ENCODE data around the gene LINC01488. TPM values are rescaled to one million over a fixed set of nuclear protein-coding genes. Genes with fewer than 3 reads are reported as not detected.

The LINC01488 gene
- total RNA-seq, 1 donor from 2014 or later: not detected

GRCh38 chr11:69444381-69445130, 36.9 kb upstream of the LINC01488 start:
- H3K9me3 Mint-ChIP-seq (ENCODE audit: unreplicated experiment): no peaks in the 10 kb centered on the region
- H3K4me1 Mint-ChIP-seq (ENCODE audit: unreplicated experiment): peaks cover 44% of the 10 kb centered on the region
- TF ChIP-seq CTCF (IDR thresholded peaks at IDR 0.05; ENCODE audit: unreplicated experiment): peak; percentile 17
- no peaks in the 10 kb centered on the region for H3K36me3 Mint-ChIP-seq (ENCODE audit: low read depth, unreplicated experiment)
- peaks cover 14% of the 10 kb centered on the region for H3K27me3 Mint-ChIP-seq (ENCODE audit: unreplicated experiment)
- H3K27ac Mint-ChIP-seq (ENCODE audit: unreplicated experiment): peak overlapping the region; percentile 96
- peak overlapping the region; percentile 44 for H3K4me3 Mint-ChIP-seq (ENCODE audit: unreplicated experiment)
- DNase-seq (ENCODE audit: low spot score): peak; percentile 30

DNA sequence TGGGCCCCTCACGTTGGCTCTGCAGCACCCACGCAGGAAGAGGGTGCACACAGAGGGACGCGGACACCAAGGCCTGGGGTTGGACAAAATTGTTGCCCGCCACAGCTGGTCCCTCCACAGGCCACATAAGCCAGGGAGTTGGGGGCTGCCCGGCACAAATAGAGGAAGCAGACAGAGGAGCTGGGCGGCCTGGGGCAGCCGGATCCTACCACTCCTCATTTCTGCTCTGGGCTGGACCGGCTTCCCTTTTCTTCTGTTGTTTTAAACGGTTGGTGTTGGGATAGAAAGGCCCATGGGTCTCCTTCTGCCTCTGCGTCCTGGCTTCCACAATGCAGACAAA, 36.4 kb upstream of the LINC01488 start:
- H3K4me1 Mint-ChIP-seq (ENCODE audit: unreplicated experiment): peaks cover 47% of the 10 kb centered on the region
- no peak overlapping the region for H3K27ac Mint-ChIP-seq (ENCODE audit: unreplicated experiment)
- no peak overlapping the region for H3K4me3 Mint-ChIP-seq (ENCODE audit: unreplicated experiment)
- DNase-seq (ENCODE audit: low spot score): no peak
- no peak for TF ChIP-seq CTCF (IDR thresholded peaks at IDR 0.05; ENCODE audit: unreplicated experiment)
- no peaks in the 10 kb centered on the region for H3K36me3 Mint-ChIP-seq (ENCODE audit: low read depth, unreplicated experiment)
- no peaks in the 10 kb centered on the region for H3K9me3 Mint-ChIP-seq (ENCODE audit: unreplicated experiment)
- peaks cover 15% of the 10 kb centered on the region for H3K27me3 Mint-ChIP-seq (ENCODE audit: unreplicated experiment)

GRCh38 chr11:69446108-69446507, 35.4 kb upstream of the LINC01488 start:
- DNase-seq (ENCODE audit: low spot score): no peak
- Mint-ChIP-seq H3K36me3 (ENCODE audit: low read depth, unreplicated experiment) (no peaks in the 10 kb centered on the region), H3K4me3 (ENCODE audit: unreplicated experiment) (no peak overlapping the region), H3K9me3 (ENCODE audit: unreplicated experiment) (no peaks in the 10 kb centered on the region), H3K27me3 (ENCODE audit: unreplicated experiment) (peaks cover 16% of the 10 kb centered on the region), H3K4me1 (ENCODE audit: unreplicated experiment) (peaks cover 57% of the 10 kb centered on the region), H3K27ac (ENCODE audit: unreplicated experiment) (peak overlapping the region; percentile 68)
- TF ChIP-seq CTCF (IDR thresholded peaks at IDR 0.05; ENCODE audit: unreplicated experiment): no peak

DNA sequence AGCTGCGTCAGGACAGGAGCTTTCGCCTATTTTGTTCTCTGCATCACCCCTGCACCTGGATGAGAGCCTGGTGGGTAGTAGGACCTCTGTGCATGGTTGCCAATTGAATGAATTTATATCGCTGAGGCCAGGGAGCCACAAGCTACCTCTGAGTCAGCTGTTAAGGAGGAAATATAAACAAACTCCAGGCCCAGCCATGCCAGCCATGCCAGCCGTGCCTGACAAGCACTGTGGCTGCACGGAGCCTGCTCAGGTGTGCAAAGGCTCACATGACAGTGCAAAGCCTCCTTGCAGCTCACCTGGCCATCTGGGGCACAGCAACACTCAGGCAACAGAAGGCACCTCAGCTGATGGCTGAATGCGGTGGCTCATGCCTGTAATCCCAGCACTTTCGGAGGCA, 33.7 kb upstream of the LINC01488 start:
- DNase-seq (ENCODE audit: low spot score): no peak
- peaks cover 15% of the 10 kb centered on the region for H3K27me3 Mint-ChIP-seq (ENCODE audit: unreplicated experiment)

More for the DNA sequence above, 33.7 kb upstream of the LINC01488 start:
- H3K27ac Mint-ChIP-seq (ENCODE audit: unreplicated experiment): no peak overlapping the region
- peaks cover 60% of the 10 kb centered on the region for H3K4me1 Mint-ChIP-seq (ENCODE audit: unreplicated experiment)
- no peak for TF ChIP-seq CTCF (IDR thresholded peaks at IDR 0.05; ENCODE audit: unreplicated experiment)
- peaks cover 4% of the 10 kb centered on the region for H3K36me3 Mint-ChIP-seq (ENCODE audit: low read depth, unreplicated experiment)
- no peak overlapping the region for H3K4me3 Mint-ChIP-seq (ENCODE audit: unreplicated experiment)
- H3K9me3 Mint-ChIP-seq (ENCODE audit: unreplicated experiment): no peaks in the 10 kb centered on the region

Measured in endothelial cell (in vitro differentiated cells).